HG03442 (cell line): ENCODE data around the gene KIAA1217.
"Not testable (repeated sequence)": the region's sequence is repeated elsewhere in the genome, so short reads cannot be mapped to it uniquely, and the experiment has no call there.

Experiments
- ATAC-seq: cut with Tn5 transposase; IDR thresholded peaks from one replicate; pipeline ENCODE4 v1.9.1; 2021; ENCODE audit warnings: mild to moderate bottlenecking, moderate library complexity; ENCODE audit not compliant: unreplicated experiment

The KIAA1217 gene

DNA sequence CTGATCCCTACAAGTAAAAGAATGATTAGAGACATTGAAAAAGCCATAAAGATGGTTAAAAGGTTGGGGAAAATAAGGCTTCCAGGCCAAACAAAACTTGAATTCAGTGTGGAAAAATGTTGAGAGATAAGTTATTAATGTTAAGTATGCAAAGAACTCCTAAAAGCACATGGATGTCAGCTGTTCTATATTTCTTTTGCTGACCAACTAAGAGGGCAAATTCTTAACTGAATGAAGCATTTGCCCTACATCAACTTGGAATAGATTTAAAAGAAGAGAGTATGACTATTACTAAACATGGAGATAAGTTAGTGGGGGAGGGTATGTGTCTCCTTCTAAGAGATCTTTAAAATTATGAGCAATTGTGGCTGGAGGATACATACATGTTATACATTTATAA lies 124.8 kb downstream of the KIAA1217 start:
- no peak for ATAC-seq

DNA sequence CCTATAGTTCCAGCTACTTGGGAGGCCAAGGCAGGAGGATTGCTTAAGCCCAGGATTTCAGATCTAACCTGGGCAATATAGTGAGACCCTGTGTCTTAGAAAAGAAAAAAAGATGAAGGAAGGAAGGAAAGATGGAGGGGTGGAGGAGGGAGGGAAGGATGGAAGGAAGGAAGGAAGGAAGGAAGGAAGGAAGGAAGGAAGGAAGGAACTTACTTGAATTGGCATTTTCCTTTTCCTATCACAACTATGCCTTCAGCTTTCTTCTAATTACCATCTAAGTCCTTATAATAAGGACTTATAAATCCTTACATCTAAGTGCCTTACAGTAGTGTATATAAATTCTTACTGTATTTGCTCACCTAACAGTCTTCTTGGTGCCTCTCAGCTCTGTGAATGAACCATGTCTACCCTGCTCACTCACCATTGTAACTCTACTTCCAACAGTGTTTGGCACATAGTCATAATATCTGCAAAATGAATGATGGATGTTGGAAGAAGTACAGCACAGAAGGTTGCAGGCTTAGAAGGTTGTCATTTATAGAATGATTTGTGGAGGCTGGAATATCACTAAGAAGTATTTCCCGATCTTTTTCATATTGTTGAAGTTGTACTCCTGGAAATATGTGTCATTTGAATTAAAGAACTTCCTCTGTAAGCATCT lies 125.5 kb downstream of the KIAA1217 start:
- no peak for ATAC-seq

DNA sequence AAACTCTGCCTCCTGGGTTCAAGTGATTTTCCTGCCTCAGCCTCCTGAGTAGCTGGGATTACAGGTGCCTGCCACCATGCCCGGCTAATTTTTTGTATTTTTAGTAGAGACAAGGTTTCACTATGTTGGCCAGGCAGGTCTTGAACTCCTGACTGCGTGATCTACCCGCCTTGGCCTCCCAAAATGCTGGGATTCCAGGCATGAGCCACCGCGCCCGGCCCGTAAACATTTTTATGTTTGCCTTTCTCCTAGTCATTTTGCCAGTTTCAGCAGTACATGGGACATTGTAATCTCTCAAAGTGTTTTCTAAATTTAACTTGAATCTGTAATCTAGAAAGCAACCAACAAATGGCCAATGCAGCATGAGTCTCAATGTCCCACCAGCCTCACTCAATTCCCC lies 128.8 kb downstream of the KIAA1217 start:
- ATAC-seq, result not testable (repeated sequence)

DNA sequence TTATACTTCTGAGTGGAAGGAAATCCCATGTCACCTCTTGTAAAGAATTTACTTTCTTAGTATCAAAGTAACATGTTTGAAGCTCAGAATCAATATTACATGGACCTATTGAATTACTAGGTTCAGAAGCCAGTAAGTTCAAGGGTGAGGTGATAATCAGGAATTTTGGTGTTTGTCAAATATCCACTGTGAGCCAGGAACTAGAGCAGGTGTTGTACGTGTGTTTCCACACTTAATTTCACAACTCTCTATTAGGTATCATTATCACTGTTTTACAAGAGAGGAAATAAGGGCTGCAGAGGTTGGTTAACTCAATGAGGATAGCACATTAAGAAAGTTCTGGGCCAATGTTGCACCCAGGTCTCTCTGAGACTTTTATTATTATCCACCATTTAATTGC lies 130.4 kb downstream of the KIAA1217 start:
- no peak for ATAC-seq

DNA sequence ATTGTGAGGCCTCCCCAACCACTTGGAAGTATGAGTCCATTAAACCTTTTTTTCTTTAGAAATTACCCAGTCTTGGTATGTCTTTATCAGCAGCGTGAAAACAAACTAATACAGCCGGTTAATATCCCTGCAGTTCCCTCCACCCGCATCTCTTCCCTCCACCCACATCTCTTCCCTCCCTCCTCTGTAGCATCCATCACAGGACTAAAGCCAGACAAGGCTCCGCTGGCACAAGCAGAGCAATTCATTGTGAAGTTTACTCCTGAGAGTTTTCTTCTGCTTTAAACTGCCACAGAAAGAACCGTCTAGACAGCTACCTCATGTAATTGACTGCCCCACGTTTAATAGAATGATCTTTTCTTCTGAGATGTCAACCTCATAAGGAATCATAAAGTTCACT lies 131.5 kb downstream of the KIAA1217 start:
- ATAC-seq, result no peak

DNA sequence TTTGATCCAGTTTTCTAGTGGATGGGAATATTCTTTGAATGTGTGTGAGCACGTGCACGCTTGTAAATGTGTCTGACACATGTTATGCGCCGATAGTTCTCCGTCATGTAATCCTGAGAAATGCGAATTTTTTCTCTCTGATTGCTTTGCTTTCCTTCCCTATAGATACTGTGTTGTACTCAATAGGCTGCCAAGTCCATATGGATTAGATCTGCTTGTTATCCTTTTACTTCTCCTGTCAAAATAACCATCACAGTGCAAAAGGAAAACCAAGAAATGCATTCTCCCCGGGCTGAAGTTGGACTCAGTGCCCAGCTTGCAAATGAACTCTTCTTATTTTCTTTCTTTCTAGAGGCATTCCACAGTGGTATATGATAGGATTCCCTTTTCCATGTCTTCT lies 131.9 kb downstream of the KIAA1217 start:
- no peak for ATAC-seq

DNA sequence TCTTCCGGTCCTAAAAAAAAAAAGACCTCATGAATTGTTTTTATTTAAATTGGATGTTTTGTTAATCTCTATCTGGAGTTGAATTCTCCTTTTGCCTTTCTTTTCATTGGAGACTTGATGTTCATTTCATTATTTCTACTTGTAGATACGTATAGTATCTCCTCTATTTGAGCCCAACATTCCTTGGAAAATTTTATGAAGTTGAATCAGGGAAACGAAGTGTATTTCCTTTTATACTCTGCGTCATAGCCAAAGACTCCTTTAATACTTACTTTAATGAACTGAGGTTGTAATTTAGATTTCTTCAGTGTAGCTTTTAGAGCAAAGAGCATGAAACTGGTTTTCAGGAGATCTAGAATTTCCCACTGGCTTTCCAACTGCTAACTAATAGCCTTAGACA lies 132.4 kb downstream of the KIAA1217 start:
- ATAC-seq, result no peak

DNA sequence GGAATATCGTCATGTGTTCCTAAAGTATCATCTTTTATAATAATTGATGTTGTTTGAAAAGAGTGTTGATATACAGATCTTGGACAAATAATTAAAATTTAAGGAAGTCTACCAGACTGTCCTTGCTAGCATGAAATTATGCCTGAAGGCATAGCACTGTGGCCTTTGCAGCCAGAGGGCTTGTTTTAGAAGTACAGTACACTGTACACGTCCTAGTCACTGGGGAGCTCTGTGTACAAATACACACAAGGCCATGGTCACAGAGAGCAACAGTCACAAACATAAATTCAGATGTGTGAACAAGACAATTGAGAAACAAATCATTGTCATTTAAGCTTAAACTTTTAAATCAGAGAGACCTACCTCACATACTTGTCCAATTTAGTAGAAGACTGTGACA lies 133.0 kb downstream of the KIAA1217 start:
- ATAC-seq, result no peak

DNA sequence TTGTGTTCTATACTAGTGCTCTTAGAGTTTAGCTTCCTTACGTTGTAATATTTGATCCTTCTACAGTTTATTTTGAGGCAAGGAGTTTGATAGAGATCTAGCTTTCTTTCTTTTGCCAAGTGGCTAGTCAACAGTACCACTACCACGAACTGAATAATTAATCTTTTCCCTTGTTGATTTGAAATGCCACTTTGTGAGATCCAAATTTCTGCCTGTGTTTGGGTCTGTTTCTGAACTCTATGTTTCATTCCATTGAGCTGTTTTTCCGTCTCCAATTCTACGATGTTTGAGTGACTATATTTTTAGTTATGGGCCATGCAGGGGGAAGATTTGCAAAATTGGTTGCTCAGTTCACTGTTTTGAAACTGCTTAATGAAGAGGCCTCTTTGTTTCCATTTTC lies 134.7 kb downstream of the KIAA1217 start:
- ATAC-seq, result no peak

DNA sequence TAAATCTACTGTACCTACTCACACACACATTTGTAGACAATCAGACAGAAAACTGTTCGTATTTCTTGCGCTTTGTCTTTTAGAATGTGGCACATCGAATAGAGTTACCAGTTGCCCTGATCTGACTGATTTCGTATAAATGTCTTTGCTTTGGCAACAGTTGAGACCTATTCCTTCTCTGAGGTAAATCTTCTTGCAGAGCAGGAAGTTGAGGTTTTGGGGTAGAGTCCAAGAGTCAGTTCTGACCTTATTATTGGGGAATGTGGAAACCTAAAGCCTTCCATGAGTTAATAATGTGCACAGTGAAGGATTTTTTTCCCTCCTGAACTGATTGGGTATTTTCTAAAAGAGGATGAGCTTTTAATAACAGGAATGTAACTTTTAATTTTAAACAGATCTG lies 135.3 kb downstream of the KIAA1217 start:
- no peak for ATAC-seq

DNA sequence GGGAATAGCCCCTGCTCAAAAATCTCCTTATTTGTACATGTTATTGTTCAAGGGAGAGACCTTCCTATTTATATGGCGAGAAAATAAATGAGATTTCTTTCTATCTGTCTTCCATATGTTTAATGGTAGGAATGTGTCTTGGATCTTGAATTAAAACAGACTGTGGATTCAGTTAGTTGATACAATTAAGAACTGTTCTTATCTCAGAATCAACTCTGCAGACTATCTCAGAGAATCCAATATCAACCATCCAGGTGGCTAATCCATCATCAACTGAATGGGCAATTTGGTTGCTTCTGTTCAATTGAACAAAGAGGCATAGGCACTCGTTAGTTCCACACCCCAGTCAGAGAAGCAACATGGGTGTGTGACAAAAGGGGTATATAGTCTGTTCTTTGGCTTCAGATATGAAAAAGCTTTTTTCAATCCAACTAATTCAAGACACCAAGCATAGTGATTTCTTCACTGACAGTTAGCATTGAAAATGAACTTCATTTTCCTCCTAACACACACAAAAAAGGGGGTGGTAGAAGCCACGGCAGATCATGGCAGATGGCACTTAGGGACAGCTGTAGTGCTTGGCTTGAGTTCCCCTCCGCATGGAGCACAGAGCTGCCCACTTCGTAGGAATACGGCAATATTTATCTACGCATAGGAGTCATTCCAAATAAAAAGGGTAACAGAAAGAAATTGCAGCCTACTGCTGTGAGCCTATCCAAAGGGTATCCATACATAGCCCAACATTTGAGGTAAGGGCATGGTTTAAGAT lies 135.9 kb downstream of the KIAA1217 start:
- ATAC-seq, result no peak

DNA sequence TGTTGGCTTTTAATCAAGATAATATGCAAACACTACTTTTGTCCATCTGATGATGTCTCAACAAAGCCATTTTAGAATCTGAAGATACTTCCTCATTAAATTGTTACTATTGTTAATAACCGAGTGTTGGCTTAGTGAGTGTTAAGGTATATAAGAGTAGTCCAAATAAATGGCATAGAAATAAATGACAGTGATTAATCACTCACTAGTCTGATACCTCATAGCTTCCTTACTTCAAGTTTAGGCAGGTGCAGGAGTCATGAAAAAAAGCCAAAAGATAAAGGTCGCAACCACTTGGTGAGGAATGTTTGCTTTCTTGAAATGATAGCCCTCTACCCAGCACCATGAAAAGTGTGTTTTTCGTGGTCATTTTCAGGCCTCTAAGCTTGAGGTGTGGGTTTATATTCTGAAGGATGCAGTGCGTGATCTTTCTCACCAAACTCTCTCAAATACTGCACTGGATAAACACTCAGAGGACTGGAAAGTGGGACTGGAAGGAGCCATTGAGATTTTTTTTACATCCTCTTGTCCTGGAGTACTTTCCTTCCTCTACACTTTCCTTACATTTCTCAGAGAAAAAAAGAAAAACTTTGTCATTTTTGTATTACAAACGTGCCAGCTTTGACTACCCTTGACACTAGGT lies 138.1 kb downstream of the KIAA1217 start:
- ATAC-seq, result no peak

DNA sequence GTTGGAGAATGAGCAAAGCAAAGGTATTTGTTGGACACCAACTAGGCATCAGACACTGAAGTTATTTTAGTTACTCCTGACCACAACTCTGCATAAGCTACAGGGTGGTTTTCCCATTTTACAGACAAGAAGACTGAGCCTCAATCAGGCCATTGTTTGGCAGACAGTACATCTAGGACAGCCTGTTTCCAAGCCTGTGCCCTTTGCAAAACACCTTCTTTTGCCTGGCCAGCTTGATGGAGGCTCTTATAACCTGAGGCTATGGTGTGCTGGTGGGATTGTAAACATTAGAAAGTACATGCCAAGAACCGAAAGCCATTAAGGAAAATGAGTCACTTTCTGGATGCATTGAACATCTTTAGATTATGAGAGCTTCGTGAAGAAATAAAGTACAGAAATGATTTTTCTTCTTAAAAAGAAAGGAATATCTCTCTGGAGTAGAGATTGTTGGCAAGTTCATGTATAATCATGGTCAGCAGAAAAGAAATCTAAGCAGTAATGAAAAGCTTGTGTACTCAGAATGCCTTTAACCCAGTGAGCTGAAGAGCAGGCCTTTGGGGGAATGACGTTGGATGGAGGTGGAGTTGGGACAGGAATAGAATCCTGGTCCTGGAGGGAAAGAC lies 140.6 kb downstream of the KIAA1217 start:
- peak; percentile 53 for ATAC-seq

DNA sequence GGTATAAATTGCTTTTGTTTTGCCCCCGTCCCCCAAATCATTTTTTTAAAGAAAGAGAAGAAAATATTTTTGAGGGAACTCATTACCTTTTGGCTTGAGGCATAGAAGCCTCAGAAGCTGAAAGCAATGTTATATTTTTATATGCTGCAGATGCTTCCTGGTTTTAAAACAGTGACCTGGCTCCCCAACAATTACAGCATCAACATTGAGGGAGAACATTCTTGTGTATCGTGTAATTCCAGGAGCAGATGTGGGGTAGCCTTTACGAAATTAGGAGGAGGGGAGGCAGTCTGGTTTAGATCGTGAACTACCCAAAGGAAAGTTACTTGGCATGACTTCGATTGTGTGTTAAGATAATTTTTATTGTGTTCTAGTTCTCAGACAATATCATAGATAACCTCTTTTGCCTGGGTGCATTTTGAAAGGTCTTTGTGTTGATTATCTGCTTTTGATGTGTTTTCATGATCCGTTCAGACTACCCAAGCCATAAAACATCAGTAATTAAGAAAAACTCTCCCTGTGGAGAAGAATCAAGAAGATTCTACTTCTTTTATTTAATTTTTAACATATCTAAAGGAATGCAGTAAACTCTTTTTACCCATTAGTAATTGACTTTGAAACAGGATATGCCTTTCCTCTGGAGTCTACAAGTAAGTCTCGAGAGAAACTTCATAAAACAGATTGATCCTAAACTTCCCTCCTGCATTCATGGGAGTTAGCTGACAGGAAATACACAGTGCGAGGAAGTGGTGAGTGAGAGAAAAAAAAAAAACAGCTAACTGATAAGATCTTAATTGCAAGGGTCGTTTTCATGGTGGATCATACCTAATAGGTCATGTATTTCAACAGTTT lies 141.4 kb downstream of the KIAA1217 start:
- ATAC-seq, result no peak

DNA sequence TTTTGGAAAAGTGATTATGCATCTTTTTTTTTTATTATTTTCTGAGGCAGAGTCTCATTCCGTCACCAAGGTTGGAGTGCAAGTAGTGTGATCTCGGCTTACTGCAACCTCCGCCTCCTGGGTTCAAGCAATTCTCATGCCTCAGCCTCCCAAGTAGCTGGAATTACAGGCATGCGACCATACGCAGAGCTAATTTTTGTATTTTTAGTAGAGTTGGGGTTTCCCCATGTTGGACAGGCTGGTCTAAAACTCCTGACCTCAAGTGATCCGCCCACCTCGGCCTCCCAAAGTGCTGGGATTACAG lies 141.9 kb downstream of the KIAA1217 start:
- ATAC-seq, result not testable (repeated sequence)

DNA sequence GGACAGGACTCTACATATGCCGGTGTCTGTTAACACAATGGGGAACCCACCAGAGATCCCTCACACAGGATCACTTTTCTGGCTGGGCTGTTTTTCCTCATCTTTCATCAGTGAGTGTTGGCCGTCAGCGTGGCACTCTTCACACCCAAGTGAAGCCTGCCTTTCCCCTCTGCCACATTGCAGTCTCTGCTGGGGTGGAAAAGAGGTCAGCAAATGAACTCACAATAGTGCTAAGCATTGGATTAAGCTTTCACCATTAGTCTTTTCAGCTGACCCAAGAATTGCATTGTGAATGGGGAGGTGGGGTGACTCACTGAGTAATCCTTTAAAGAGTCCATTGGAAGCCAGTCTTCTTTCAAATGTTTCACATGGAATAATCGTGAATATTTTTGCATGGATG lies 143.0 kb downstream of the KIAA1217 start:
- ATAC-seq, result no peak

DNA sequence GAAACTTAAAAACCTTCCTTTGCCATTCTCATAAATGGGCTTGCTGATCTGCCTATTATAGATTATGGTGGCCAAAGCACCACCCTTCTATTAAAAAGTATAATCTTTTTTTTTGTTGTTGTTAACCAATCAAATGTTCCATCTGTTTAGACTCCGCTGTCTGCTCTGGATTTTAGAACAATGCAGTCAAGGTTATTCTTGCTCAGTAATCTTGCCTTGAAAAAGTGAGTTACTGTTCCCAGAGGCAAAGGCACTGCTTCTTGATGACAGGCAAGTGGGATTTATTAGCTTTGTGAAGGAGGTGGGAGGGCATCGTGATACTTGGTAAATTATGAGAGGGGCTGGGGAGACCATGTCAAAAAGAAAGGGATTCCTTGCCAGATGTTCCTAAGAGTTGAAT lies 143.5 kb downstream of the KIAA1217 start:
- no peak for ATAC-seq

DNA sequence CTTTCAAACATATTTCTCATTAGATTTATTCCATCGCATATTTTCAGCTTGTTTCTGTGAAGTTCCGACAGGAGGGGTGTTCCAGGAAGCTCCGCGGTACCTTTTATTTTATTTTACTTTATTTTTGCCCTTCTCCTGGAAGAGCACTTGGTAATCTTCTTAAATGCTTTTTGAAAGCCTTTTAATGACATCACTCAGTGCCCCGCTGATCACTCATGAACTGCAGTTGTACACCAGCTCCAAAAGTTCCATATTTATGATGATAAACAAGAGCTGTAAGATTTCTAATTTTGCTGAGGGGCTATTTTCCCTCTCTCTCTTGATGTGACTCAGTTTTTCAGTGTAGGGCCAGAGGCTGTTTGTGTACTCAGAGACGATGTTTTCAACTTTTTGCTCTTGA lies 144.4 kb downstream of the KIAA1217 start:
- ATAC-seq, result no peak

DNA sequence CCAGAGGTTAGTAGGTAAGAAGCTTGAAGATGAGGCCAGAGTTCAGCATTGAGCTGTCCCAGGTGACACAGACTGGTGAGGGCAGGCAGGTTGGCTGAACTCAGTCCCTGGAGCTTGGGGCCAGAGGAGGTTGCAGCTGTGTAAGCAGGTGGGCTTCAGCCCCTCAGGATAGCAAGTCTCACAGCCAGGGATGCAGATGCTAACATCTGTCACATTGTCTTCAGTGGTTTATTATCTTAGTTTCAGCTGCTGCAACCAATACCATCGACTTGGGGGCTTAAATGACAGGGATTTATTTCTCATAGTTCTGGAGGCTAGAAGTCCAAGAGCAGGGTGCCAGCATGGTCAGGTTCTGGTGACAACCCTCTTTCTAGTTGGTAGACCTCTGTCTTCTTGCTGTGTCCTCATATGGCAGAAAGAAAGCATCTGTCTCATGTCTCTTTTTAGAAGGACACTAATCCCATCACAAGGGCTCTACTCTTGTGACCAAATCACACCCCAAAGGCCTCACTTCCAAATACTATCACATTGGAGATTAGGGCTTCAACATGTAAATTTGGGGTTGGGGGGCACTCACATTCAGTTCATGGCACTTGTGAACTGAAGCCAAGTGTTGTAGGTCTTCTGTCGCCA lies 146.2 kb downstream of the KIAA1217 start:
- ATAC-seq, result no peak

DNA sequence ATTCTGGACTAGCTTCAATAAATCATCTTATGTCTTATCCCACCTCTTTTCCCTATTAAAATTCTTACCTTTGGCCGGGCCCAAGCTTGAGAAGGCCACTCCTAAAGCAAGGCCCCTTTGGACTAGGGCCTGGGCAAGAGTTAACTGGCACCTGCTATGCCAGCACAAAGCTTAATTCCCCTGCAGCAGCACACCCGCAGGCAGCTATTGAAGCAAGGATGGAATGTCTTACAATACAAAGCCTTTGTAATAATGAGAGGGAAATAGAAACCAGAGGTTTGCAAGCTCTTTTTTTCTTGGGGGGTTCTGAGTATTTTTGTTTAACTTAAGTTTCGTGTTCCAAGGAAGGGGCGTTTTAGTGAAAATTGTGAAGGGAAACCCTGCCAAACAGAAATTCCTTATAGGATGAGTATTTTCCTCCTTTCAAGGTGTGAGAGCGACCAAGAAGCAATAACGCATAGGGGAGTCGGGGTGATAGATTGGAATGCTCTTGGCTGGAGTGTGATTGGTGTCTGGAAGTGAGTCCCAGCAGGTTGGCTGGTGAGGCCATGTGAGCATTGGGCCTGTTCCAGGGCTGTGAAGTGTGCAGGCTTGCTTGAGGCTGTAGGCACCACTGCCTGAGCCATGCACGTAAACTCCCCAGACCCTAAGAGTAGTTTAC lies 148.5 kb downstream of the KIAA1217 start:
- ATAC-seq, result no peak
